HepG2 (cell line): ENCODE data around the gene EIF4G1. TPM values are rescaled to one million over a fixed set of nuclear protein-coding genes. Genes with fewer than 3 reads are reported as not detected.

Experiments used
- AHR ChIP-seq: IDR thresholded peaks from 2 replicates; pipeline ENCODE4 v1.6.1; 2018; ENCODE audit warnings: missing genetic modification reagents, missing compliant biosample characterization
- CBFB ChIP-seq: sonication (generic); formaldehyde crosslinking; IDR thresholded peaks from 2 replicates; pipeline ENCODE4 v1.4.0; 2020; ENCODE audit warnings: missing genetic modification reagents
- MIER3 ChIP-seq: IDR thresholded peaks from 2 replicates; pipeline ENCODE4 v1.6.1; 2016; ENCODE audit warnings: missing compliant biosample characterization, borderline replicate concordance
- ZBTB7A ChIP-seq: sonication (generic); formaldehyde crosslinking; IDR thresholded peaks from 2 replicates; pipeline ENCODE4 v1.8.0; 2022; ENCODE audit warnings: mild to moderate bottlenecking, missing genetic modification reagents
- ZFX ChIP-seq: sonication (generic); formaldehyde crosslinking; IDR thresholded peaks from 2 replicates; pipeline ENCODE4 v1.4.0; 2020; ENCODE audit warnings: mild to moderate bottlenecking, low read depth, missing genetic modification reagents, moderate library complexity
- ZNF160 ChIP-seq: sonication (generic); formaldehyde crosslinking; IDR thresholded peaks from 2 replicates; pipeline ENCODE4 v1.8.0; 2022; ENCODE audit warnings: mild to moderate bottlenecking, inconsistent platforms, missing genetic modification reagents
- ZNF30 ChIP-seq: sonication (generic); formaldehyde crosslinking; IDR thresholded peaks from 2 replicates; pipeline ENCODE4 v1.5.0; 2020; ENCODE audit warnings: mild to moderate bottlenecking, missing genetic modification reagents
- ZNF556 ChIP-seq: sonication (generic); formaldehyde crosslinking; IDR thresholded peaks from 2 replicates; pipeline ENCODE4 v1.4.0; 2020; ENCODE audit warnings: mild to moderate bottlenecking, missing genetic modification reagents, borderline replicate concordance
- ZNF83 ChIP-seq: sonication (generic); formaldehyde crosslinking; IDR thresholded peaks from 2 replicates; pipeline ENCODE4 v1.4.0; 2020; ENCODE audit warnings: missing genetic modification reagents, mild to moderate bottlenecking, borderline replicate concordance
- polyA plus RNA-seq, 8 experiments: library from polyadenylated mRNA; depleted of rRNA in 3 of 8; stranded (reverse) in 7 of 8; unstranded in 1 of 8; fragments of >200 nt; fragmentation: Illumina TruSeq in 4 of 8; extraction: Trizol in 4 of 8; gene quantifications; 2 replicates each; pipeline versions ENCODE4 v1.2.1 to v1.2.3, GENCODE V29; 2011 to 2016; ENCODE audit warnings: low read depth in 4 of 8, missing spikeins in 1 of 8, mixed read lengths in 1 of 8; ENCODE audit not compliant: insufficient read depth in 1 of 8
- total RNA-seq, 5 experiments: library from RNA; depleted of rRNA; stranded (reverse); fragments of >200 nt; fragmentation: Illumina TruSeq; extraction: Trizol; gene quantifications; 2 replicates each; pipeline ENCODE4 v1.2.3, GENCODE V29; 2016; ENCODE audit warnings: low read depth in 1 of 5
- TF ChIP-seq, protein P1 (sequence below): sonication (generic); formaldehyde crosslinking; IDR thresholded peaks from 2 replicates; pipeline ENCODE4 v1.8.0; 2022; ENCODE audit warnings: missing genetic modification reagents, mild to moderate bottlenecking, inconsistent platforms, borderline replicate concordance
- TF ChIP-seq, protein P2 (sequence below): IDR thresholded peaks from 2 replicates; pipeline ENCODE4 v1.6.1; 2012; ENCODE audit warnings: inconsistent platforms
- TF ChIP-seq, protein P3 (sequence below): sonication (generic); formaldehyde crosslinking; IDR thresholded peaks from 2 replicates; pipeline ENCODE4 v1.8.1; 2023; ENCODE audit warnings: mild to moderate bottlenecking, missing genetic modification reagents, borderline replicate concordance
- TF ChIP-seq, protein P4 (sequence below): sonication (generic); formaldehyde crosslinking; IDR thresholded peaks from 2 replicates; pipeline ENCODE4 v1.4.0; 2020; ENCODE audit warnings: mild to moderate bottlenecking, missing genetic modification reagents
- TF ChIP-seq, protein P5 (sequence below): sonication (generic); formaldehyde crosslinking; IDR thresholded peaks from 2 replicates; pipeline ENCODE4 v1.4.0; 2020; ENCODE audit warnings: missing genetic modification reagents, borderline replicate concordance
- TF ChIP-seq, protein P6 (sequence below): sonication (generic); formaldehyde crosslinking; IDR thresholded peaks from 2 replicates; pipeline ENCODE4 v1.5.0; 2020; ENCODE audit warnings: mild to moderate bottlenecking, missing genetic modification reagents, borderline replicate concordance

EIF4G1 gene
- total and polyA plus RNA-seq, 2 of the 13 experiments (the other 11 are each of a cell fraction or from before 2014, with no cell fraction given) = 208 to 213 TPM

DNA sequence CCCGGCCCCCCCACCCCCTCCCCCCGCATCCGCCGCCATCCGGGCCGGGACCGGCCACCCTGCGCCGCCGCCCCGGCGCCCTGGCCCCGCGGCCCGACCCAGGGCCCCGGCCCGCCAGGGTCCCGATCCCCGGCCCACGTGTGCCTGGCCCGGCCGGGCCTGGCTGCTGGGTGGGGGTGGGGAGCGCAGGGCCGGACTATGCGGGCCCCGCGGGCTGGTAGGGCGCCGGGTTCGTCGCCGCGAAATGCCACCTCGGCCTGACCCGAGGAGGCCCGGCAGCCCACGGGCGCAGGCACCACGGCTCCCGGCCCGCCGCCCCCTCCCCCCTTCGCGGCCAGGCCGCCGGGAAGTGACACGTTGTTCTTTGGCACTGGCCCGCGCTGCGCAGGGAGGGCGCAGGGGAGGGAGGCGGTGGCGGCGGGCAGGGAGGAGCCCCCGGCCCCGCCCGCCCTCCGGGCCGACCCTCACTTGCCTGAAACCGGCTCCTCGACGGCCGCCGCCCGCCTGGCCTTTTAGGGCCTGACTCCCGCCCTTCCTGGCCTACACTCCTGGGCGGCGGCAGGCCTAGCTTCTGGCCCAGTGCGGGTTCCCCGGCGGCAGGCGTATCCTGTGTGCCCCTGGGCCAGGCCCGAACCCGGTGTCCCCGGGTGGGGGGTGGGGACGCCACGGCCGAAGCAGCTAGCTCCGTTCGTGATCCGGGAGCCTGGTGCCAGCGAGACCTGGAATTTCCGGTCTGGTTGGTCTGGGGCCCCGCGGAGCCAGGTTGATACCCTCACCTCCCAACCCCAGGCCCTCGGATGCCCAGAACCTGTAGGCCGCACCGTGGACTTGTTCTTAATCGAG, 515 bp downstream of the EIF4G1 start (continued):
- TF ChIP-seq, protein P1, sequence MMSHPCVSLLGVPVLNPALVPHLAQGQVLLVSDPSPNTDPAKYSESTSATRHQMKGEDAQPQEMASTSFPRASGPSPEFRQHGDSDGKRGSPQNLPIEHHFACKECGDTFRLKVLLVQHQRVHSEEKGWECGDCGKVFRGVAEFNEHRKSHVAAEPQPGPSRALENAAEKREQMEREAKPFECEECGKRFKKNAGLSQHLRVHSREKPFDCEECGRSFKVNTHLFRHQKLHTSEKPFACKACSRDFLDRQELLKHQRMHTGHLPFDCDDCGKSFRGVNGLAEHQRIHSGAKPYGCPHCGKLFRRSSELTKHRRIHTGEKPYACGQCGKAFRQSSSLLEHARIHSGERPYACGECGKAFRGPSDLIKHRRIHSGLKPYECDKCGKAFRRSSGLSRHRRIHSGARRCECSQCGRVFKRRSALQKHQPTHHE (CRISPR knock-in tag) = no peak
- TF ChIP-seq, protein P2, sequence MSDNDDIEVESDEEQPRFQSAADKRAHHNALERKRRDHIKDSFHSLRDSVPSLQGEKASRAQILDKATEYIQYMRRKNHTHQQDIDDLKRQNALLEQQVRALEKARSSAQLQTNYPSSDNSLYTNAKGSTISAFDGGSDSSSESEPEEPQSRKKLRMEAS = no peak; the same call in 1 of the 2 replicates
- TF ChIP-seq, protein P3, sequence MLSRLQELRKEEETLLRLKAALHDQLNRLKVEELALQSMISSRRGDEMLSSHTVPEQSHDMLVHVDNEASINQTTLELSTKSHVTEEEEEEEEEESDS (CRISPR knock-in tag) = no peak
- TF ChIP-seq ZNF160 (no peak), ZNF83 (CRISPR knock-in tag) (no peak), CBFB (no peak), AHR (CRISPR knock-in tag) (no peak), ZBTB7A (CRISPR knock-in tag) (no peak; the same call in 1 of the 2 replicates), ZNF30 (CRISPR knock-in tag) (no peak), MIER3 (CRISPR knock-in tag) (no peak), ZFX (CRISPR knock-in tag) (peak; percentile 83), ZNF556 (CRISPR knock-in tag) (no peak)
- TF ChIP-seq, protein P4, sequence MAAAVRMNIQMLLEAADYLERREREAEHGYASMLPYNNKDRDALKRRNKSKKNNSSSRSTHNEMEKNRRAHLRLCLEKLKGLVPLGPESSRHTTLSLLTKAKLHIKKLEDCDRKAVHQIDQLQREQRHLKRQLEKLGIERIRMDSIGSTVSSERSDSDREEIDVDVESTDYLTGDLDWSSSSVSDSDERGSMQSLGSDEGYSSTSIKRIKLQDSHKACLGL = peak; percentile 44; the same call in 1 of the 2 replicates
- TF ChIP-seq, protein P5, sequence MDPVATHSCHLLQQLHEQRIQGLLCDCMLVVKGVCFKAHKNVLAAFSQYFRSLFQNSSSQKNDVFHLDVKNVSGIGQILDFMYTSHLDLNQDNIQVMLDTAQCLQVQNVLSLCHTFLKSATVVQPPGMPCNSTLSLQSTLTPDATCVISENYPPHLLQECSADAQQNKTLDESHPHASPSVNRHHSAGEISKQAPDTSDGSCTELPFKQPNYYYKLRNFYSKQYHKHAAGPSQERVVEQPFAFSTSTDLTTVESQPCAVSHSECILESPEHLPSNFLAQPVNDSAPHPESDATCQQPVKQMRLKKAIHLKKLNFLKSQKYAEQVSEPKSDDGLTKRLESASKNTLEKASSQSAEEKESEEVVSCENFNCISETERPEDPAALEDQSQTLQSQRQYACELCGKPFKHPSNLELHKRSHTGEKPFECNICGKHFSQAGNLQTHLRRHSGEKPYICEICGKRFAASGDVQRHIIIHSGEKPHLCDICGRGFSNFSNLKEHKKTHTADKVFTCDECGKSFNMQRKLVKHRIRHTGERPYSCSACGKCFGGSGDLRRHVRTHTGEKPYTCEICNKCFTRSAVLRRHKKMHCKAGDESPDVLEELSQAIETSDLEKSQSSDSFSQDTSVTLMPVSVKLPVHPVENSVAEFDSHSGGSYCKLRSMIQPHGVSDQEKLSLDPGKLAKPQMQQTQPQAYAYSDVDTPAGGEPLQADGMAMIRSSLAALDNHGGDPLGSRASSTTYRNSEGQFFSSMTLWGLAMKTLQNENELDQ = no peak
- TF ChIP-seq, protein P6, sequence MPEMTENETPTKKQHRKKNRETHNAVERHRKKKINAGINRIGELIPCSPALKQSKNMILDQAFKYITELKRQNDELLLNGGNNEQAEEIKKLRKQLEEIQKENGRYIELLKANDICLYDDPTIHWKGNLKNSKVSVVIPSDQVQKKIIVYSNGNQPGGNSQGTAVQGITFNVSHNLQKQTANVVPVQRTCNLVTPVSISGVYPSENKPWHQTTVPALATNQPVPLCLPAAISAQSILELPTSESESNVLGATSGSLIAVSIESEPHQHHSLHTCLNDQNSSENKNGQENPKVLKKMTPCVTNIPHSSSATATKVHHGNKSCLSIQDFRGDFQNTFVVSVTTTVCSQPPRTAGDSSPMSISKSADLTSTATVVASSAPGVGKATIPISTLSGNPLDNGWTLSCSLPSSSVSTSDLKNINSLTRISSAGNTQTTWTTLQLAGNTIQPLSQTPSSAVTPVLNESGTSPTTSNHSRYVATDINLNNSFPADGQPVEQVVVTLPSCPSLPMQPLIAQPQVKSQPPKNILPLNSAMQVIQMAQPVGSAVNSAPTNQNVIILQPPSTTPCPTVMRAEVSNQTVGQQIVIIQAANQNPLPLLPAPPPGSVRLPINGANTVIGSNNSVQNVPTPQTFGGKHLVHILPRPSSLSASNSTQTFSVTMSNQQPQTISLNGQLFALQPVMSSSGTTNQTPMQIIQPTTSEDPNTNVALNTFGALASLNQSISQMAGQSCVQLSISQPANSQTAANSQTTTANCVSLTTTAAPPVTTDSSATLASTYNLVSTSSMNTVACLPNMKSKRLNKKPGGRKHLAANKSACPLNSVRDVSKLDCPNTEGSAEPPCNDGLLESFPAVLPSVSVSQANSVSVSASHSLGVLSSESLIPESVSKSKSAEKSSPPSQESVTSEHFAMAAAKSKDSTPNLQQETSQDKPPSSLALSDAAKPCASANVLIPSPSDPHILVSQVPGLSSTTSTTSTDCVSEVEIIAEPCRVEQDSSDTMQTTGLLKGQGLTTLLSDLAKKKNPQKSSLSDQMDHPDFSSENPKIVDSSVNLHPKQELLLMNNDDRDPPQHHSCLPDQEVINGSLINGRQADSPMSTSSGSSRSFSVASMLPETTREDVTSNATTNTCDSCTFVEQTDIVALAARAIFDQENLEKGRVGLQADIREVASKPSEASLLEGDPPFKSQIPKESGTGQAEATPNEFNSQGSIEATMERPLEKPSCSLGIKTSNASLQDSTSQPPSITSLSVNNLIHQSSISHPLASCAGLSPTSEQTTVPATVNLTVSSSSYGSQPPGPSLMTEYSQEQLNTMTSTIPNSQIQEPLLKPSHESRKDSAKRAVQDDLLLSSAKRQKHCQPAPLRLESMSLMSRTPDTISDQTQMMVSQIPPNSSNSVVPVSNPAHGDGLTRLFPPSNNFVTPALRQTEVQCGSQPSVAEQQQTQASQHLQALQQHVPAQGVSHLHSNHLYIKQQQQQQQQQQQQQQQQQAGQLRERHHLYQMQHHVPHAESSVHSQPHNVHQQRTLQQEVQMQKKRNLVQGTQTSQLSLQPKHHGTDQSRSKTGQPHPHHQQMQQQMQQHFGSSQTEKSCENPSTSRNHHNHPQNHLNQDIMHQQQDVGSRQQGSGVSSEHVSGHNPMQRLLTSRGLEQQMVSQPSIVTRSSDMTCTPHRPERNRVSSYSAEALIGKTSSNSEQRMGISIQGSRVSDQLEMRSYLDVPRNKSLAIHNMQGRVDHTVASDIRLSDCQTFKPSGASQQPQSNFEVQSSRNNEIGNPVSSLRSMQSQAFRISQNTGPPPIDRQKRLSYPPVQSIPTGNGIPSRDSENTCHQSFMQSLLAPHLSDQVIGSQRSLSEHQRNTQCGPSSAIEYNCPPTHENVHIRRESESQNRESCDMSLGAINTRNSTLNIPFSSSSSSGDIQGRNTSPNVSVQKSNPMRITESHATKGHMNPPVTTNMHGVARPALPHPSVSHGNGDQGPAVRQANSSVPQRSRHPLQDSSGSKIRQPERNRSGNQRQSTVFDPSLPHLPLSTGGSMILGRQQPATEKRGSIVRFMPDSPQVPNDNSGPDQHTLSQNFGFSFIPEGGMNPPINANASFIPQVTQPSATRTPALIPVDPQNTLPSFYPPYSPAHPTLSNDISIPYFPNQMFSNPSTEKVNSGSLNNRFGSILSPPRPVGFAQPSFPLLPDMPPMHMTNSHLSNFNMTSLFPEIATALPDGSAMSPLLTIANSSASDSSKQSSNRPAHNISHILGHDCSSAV (CRISPR knock-in tag) = no peak
